Ishikawa (cell line): Measurements from ENCODE around the gene EDIL3.

Source experiments
- MAX ChIP-seq: IDR thresholded peaks from 2 replicates; pipeline ENCODE4 v1.6.1; 2012
- TEAD4 ChIP-seq: IDR thresholded peaks from 2 replicates; pipeline ENCODE4 v1.6.1; 2012

- TF ChIP-seq MAX, result no peak
- no peak for TF ChIP-seq TEAD4
These were observed 142.4 kb downstream of the EDIL3 start for GRCh38 chr5:84242286-84242685.
